Naive B cell (primary cell): ENCODE data around the gene NLN. TPM values are rescaled to one million over a fixed set of nuclear protein-coding genes. Genes with fewer than 3 reads are reported as not detected.
A peak's percentile ranks its signal among the peaks of the same experiment; 100 is the strongest.
"Not testable (repeated sequence)": the region's sequence is repeated elsewhere in the genome, so short reads cannot be mapped to it uniquely, and the experiment has no call there.

Experiments used
- ATAC-seq, 2 donors: fragments of 150-1000 bp; cut with Tn5 transposase; 2 replicates each; pipeline ENCODE4 v1.10.0; 2021; ENCODE audit warnings: low read depth in 2 of 2, mild to moderate bottlenecking in 2 of 2, moderate library complexity in 2 of 2
- DNase-seq: peaks from one replicate; pipeline ENCODE4 v3.0.0; 2022
- H3K27ac Mint-ChIP-seq, 6 donors: one replicate each; pipeline ENCODE4 v1.8.0; 2020 to 2022; ENCODE audit warnings: mild to moderate bottlenecking in 6 of 6, mixed read lengths in 6 of 6, moderate library complexity in 5 of 6, inconsistent platforms in 2 of 6
- H3K27me3 Mint-ChIP-seq, 3 donors: one replicate each; pipeline ENCODE4 v1.8.0; 2021 to 2022; ENCODE audit warnings: mixed read lengths in 3 of 3, mild to moderate bottlenecking in 1 of 3
- H3K36me3 Mint-ChIP-seq, 2 donors: one replicate each; pipeline ENCODE4 v1.8.0; 2020 to 2022; ENCODE audit warnings: mixed read lengths in 2 of 2, inconsistent platforms in 1 of 2, mild to moderate bottlenecking in 1 of 2
- H3K4me1 Mint-ChIP-seq, 3 donors: one replicate each; pipeline ENCODE4 v1.8.0; 2020 to 2022; ENCODE audit warnings: mixed read lengths in 3 of 3, inconsistent platforms in 1 of 3, mild to moderate bottlenecking in 1 of 3, moderate library complexity in 1 of 3
- H3K4me3 Mint-ChIP-seq, 8 donors: one replicate each; pipeline ENCODE4 v1.8.0; 2020 to 2022; ENCODE audit warnings: mild to moderate bottlenecking in 8 of 8, mixed read lengths in 8 of 8, moderate library complexity in 8 of 8, inconsistent platforms in 2 of 8
- H3K9me3 Mint-ChIP-seq, 7 donors: one replicate each; pipeline ENCODE4 v1.8.0; 2020 to 2022; ENCODE audit warnings: mixed read lengths in 7 of 7, mild to moderate bottlenecking in 5 of 7, inconsistent platforms in 2 of 7, moderate library complexity in 1 of 7
- polyA plus RNA-seq, 6 donors: library from polyadenylated mRNA; unstranded; fragments of 300-500 nt; fragmentation: Illumina TruSeq; gene quantifications; one replicate each; pipeline ENCODE4 v1.2.3, GENCODE V29; 2021; ENCODE audit warnings: low read depth in 6 of 6

Gene NLN
- polyA plus RNA-seq, 6 donors from 2014 or later: 1.9 to 7.3 (median 4.1) TPM

DNA sequence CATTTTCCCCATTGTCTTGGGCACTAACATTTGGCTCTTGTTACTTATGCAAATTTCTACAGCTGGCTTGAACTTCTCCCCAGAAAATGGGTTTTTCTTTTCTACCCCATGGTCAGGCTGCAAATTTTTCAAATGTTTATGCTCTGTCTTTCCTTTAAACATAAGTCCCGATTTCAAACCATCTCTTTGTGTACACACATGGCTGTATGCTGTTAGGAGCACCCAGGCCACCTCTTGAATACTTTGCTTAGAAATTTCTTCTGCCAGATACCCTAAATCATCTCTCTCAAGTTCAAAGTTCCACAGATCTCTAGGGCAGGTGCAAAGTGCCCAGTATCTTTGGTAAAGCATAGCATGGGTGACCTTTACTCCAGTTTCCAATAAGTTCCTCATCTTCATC, 45.6 kb downstream of the NLN start:
- no peak overlapping the region for H3K27ac Mint-ChIP-seq
- no peaks in the 10 kb centered on the region for H3K27me3 Mint-ChIP-seq
- peaks cover 12 to 15% of the 10 kb centered on the region in 2 donors for H3K36me3 Mint-ChIP-seq
- ATAC-seq (no peak), DNase-seq (no peak)
- no peaks in the 10 kb centered on the region for H3K4me1 Mint-ChIP-seq
- no peak overlapping the region for H3K4me3 Mint-ChIP-seq
- H3K9me3 Mint-ChIP-seq: peaks cover 0 to 5% (median 3%) of the 10 kb centered on the region in 7 donors

- H3K4me1 Mint-ChIP-seq: no peaks in the 10 kb centered on the region
- peaks cover 0 to 5% (median 3%) of the 10 kb centered on the region in 7 donors for H3K9me3 Mint-ChIP-seq
- no peaks in the 10 kb centered on the region for H3K27me3 Mint-ChIP-seq
- no peak overlapping the region for H3K27ac Mint-ChIP-seq
- peaks cover 6 to 12% of the 10 kb centered on the region in 2 donors for H3K36me3 Mint-ChIP-seq
- H3K4me3 Mint-ChIP-seq: no peak overlapping the region
- ATAC-seq: no peak
- DNase-seq: no peak
Measured at GRCh38 chr5:65768723-65769346, 46.8 kb downstream of the NLN start.

- DNase-seq: no peak
- Mint-ChIP-seq H3K27me3 (no peaks in the 10 kb centered on the region), H3K4me1 (no peaks in the 10 kb centered on the region), H3K36me3 (peaks cover 6 to 12% of the 10 kb centered on the region in 2 donors), H3K27ac (no peak overlapping the region), H3K9me3 (peaks cover 0 to 5% (median 3%) of the 10 kb centered on the region in 7 donors), H3K4me3 (no peak overlapping the region)
- ATAC-seq: no peak
Measured at GRCh38 chr5:65769539-65769938, 47.5 kb downstream of the NLN start.

- Mint-ChIP-seq H3K27me3 (no peaks in the 10 kb centered on the region), H3K4me1 (no peaks in the 10 kb centered on the region), H3K27ac (peak overlapping the region in 1 of 6 donors; percentile 26), H3K36me3 (peaks cover 6 to 12% of the 10 kb centered on the region in 2 donors), H3K9me3 (peaks cover 0 to 5% (median 3%) of the 10 kb centered on the region in 7 donors), H3K4me3 (no peak overlapping the region)
- no peak for ATAC-seq
- DNase-seq: no peak
Measured at GRCh38 chr5:65771266-65771665, 49.3 kb downstream of the NLN start.

- not testable (repeated sequence) for H3K4me3 Mint-ChIP-seq, H3K36me3 Mint-ChIP-seq, ATAC-seq, H3K27me3 Mint-ChIP-seq, DNase-seq, H3K4me1 Mint-ChIP-seq, H3K9me3 Mint-ChIP-seq, H3K27ac Mint-ChIP-seq
Measured at GRCh38 chr5:65772963-65773362, 51.0 kb downstream of the NLN start.

GRCh38 chr5:65774346-65774745, 52.3 kb downstream of the NLN start:
- Mint-ChIP-seq H3K4me3 (no peak overlapping the region), H3K36me3 (peaks cover 0 to 6% of the 10 kb centered on the region in 2 donors), H3K4me1 (peaks cover under 1 to 4% (median 2%) of the 10 kb centered on the region in 3 donors), H3K27me3 (no peaks in the 10 kb centered on the region), H3K27ac (no peak overlapping the region), H3K9me3 (no peaks in the 10 kb centered on the region)
- DNase-seq (no peak), ATAC-seq (no peak)

GRCh38 chr5:65775476-65775875, 53.5 kb downstream of the NLN start:
- ATAC-seq (no peak), DNase-seq (no peak)
- Mint-ChIP-seq H3K4me1 (peaks cover 7 to 9% (median 8%) of the 10 kb centered on the region in 3 donors), H3K4me3 (no peak overlapping the region), H3K9me3 (no peaks in the 10 kb centered on the region), H3K27ac (peak overlapping the region in 2 of 6 donors; percentile 36 to 65), H3K36me3 (peaks cover 0 to 6% of the 10 kb centered on the region in 2 donors), H3K27me3 (no peaks in the 10 kb centered on the region)

- no peaks in the 10 kb centered on the region for H3K27me3 Mint-ChIP-seq
- H3K4me1 Mint-ChIP-seq: peaks cover 7 to 9% (median 8%) of the 10 kb centered on the region in 3 donors
- H3K9me3 Mint-ChIP-seq: no peaks in the 10 kb centered on the region
- peaks cover 0 to 14% of the 10 kb centered on the region in 2 donors for H3K36me3 Mint-ChIP-seq
- DNase-seq (no peak), ATAC-seq (no peak)
- H3K4me3 Mint-ChIP-seq: no peak overlapping the region
- H3K27ac Mint-ChIP-seq: no peak overlapping the region
Measured at GRCh38 chr5:65776441-65777141, 54.6 kb downstream of the NLN start.

DNA sequence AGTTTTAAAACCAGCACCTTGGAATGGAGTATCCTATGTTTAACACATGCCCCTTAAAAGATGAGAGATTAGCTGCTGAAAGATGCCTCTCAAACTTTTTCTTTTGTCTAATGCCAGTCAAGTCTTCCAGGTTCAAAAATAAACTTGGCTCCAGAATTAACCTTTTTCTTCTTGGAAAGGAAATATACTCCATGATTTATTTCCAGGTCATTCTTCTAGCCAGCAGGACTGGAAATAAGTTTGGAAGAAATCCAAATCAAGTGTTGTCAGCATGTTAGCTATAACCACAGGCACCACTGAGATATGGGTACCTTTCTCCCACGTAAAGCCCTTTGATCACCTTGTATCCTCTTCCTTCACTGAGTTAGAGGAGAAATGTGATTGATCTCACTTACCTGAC, 56.1 kb downstream of the NLN start:
- Mint-ChIP-seq H3K27ac (no peak overlapping the region), H3K9me3 (no peaks in the 10 kb centered on the region), H3K4me3 (no peak overlapping the region), H3K4me1 (peaks cover 7 to 9% (median 8%) of the 10 kb centered on the region in 3 donors), H3K36me3 (peaks cover 0 to 14% of the 10 kb centered on the region in 2 donors), H3K27me3 (no peaks in the 10 kb centered on the region)
- no peak for ATAC-seq
- no peak for DNase-seq

- H3K4me3 Mint-ChIP-seq: no peak overlapping the region
- ATAC-seq (peak in 1 of 2 donors; percentile 55), DNase-seq (no peak)
- H3K4me1 Mint-ChIP-seq: peaks cover 7 to 9% (median 8%) of the 10 kb centered on the region in 3 donors
- no peaks in the 10 kb centered on the region for H3K27me3 Mint-ChIP-seq
- peak overlapping the region in 4 of 6 donors; percentile 12 to 48 (median 34) for H3K27ac Mint-ChIP-seq
- no peaks in the 10 kb centered on the region for H3K9me3 Mint-ChIP-seq
- peaks cover 0 to 14% of the 10 kb centered on the region in 2 donors for H3K36me3 Mint-ChIP-seq
Measured at GRCh38 chr5:65779643-65780042, 57.6 kb downstream of the NLN start.

GRCh38 chr5:65788296-65788695, 66.3 kb downstream of the NLN start:
- not testable (repeated sequence) for DNase-seq, H3K4me3 Mint-ChIP-seq, H3K27ac Mint-ChIP-seq, H3K27me3 Mint-ChIP-seq, ATAC-seq, H3K4me1 Mint-ChIP-seq
- H3K9me3 Mint-ChIP-seq: peaks cover 5 to 23% (median 13%) of the 10 kb centered on the region in 7 donors
- H3K36me3 Mint-ChIP-seq: peaks cover 17 to 21% of the 10 kb centered on the region in 2 donors

DNA sequence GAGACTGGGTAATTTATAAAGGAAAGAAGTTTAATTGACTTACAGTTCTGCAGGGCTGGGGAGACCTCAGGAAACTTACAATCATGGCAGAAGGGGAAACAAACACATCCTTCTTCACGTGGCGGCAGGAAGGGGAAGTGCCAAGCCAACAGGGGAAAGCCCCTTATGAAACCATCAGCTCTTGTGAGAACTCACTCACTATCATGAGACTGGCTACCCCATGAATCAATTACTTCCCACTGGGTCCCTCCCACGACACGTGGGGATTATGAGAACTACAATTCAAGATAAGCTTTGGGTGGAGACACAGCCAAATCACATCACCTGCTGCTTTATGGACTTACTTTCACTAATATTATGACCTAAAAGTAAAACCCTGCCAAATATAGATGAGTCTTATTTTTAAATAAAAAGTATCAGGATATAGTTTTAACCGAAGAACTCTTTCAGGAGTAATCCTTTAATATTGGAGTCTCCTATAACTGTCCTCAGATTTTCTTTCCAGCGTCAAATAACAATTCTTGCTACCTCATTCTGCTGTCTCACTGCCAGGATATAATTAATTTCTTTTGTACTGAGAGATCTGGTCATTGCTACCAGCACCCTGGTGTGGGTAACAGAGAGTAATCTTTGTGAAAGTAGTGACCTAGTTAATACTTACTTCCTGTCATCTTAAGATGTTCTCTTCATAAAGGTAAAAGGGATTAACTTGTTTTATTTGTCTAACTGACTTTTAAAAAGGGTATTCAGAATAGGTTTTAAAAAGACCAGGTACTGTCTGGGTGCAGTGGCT, 68.6 kb downstream of the NLN start:
- Mint-ChIP-seq H3K36me3 (peaks cover 17 to 21% of the 10 kb centered on the region in 2 donors), H3K4me1 (peaks cover 6 to 10% (median 8%) of the 10 kb centered on the region in 3 donors), H3K9me3 (peaks cover 5 to 23% (median 13%) of the 10 kb centered on the region in 7 donors), H3K27me3 (no peaks in the 10 kb centered on the region), H3K27ac (peak overlapping the region; percentile 57 to 83 (median 74)), H3K4me3 (no peak overlapping the region)
- peak; percentile 98 to 99 for ATAC-seq
- peak; percentile 57 for DNase-seq
